ENCODE data around the gene AJAP1. TPM values are rescaled to one million over a fixed set of nuclear protein-coding genes. Genes with fewer than 3 reads are reported as not detected.

The AJAP1 gene
- total and polyA plus RNA-seq, 9 donors, result 1.2 to 20.8 (median 12.5) TPM

- Histone ChIP-seq H3K4me3 (no peak overlapping the region), H3K27ac (no peak overlapping the region), H3K27me3 (no peaks in the 10 kb centered on the region), H3K36me3 (no peaks in the 10 kb centered on the region), H3K9me3 (no peaks in the 10 kb centered on the region), H3K4me1 (ENCODE audit: insufficient read depth) (no peaks in the 10 kb centered on the region)
- 81 to 85% (median 82%) methylated on average over 12 of the region's 12 CpGs for WGBS, 3 donors
- intact Hi-C loops (cut with DNase I), result no loop called here
- no peak for DNase-seq
- no peak for TF ChIP-seq POLR2A (IDR thresholded peaks at IDR 0.05)
- no peak for TF ChIP-seq CTCF (IDR thresholded peaks at IDR 0.05)
- no peak for TF ChIP-seq EP300 (IDR thresholded peaks at IDR 0.05)
These were observed 41.8 kb downstream of the AJAP1 start for GRCh38 chr1:4696161-4696745.

- TF ChIP-seq POLR2A (IDR thresholded peaks at IDR 0.05), result no peak
- no peak for TF ChIP-seq CTCF (IDR thresholded peaks at IDR 0.05)
- TF ChIP-seq EP300 (IDR thresholded peaks at IDR 0.05), result no peak
- no peaks in the 10 kb centered on the region for H3K27me3 ChIP-seq
- intact Hi-C loops (cut with DNase I), result no loop called here
- no peak overlapping the region for H3K4me3 ChIP-seq
- no peaks in the 10 kb centered on the region for H3K4me1 ChIP-seq (ENCODE audit: insufficient read depth)
- H3K27ac ChIP-seq, result no peak overlapping the region
- H3K9me3 ChIP-seq, result no peaks in the 10 kb centered on the region
- DNase-seq, result no peak
- WGBS, 3 donors, result 89 to 97% (median 95%) methylated on average over 2 of the region's 2 CpGs
- H3K36me3 ChIP-seq, result no peaks in the 10 kb centered on the region
These were observed 42.3 kb downstream of the AJAP1 start for GRCh38 chr1:4696753-4697152.

GRCh38 chr1:4697801-4698200, 43.4 kb downstream of the AJAP1 start:
- H3K27ac ChIP-seq, result no peak overlapping the region
- H3K4me1 ChIP-seq (ENCODE audit: insufficient read depth), result no peaks in the 10 kb centered on the region
- H3K27me3 ChIP-seq, result no peaks in the 10 kb centered on the region
- no peak overlapping the region for H3K4me3 ChIP-seq
- WGBS, 3 donors, result 90 to 93% (median 92%) methylated on average over 19 of the region's 19 CpGs
- H3K36me3 ChIP-seq, result no peaks in the 10 kb centered on the region
- intact Hi-C loops (cut with DNase I), result no loop called here
- no peak for DNase-seq
- no peaks in the 10 kb centered on the region for H3K9me3 ChIP-seq
- no peak for TF ChIP-seq EP300 (IDR thresholded peaks at IDR 0.05)
- no peak for TF ChIP-seq CTCF (IDR thresholded peaks at IDR 0.05)
- no peak for TF ChIP-seq POLR2A (IDR thresholded peaks at IDR 0.05)

- no peaks in the 10 kb centered on the region for H3K36me3 ChIP-seq
- no peak for TF ChIP-seq EP300 (IDR thresholded peaks at IDR 0.05)
- no peak for TF ChIP-seq POLR2A (IDR thresholded peaks at IDR 0.05)
- TF ChIP-seq CTCF (IDR thresholded peaks at IDR 0.05), result no peak
- WGBS, 3 donors, result 88 to 94% (median 93%) methylated on average over 8 of the region's 8 CpGs
- no peak for DNase-seq
- intact Hi-C loops (cut with DNase I), result no loop called here
- no peaks in the 10 kb centered on the region for H3K27me3 ChIP-seq
- H3K4me1 ChIP-seq (ENCODE audit: insufficient read depth), result no peaks in the 10 kb centered on the region
- H3K27ac ChIP-seq, result no peak overlapping the region
- no peaks in the 10 kb centered on the region for H3K9me3 ChIP-seq
- H3K4me3 ChIP-seq, result no peak overlapping the region
These were observed 44.5 kb downstream of the AJAP1 start for GRCh38 chr1:4698911-4699310.

Measured in ovary (tissue), 9 donors.